ENCODE measurements around the gene LRRC8D. TPM values are rescaled to one million over a fixed set of nuclear protein-coding genes. Genes with fewer than 3 reads are reported as not detected.
"Not testable (repeated sequence)": the region's sequence is repeated elsewhere in the genome, so short reads cannot be mapped to it uniquely, and the experiment has no call there.

The LRRC8D gene
- total and polyA plus RNA-seq, 8 donors = 14.3 to 23.6 (median 17.0) TPM

- peak; percentile 56 for ATAC-seq
- Histone ChIP-seq H3K9me3 (no peaks in the 10 kb centered on the region), H3K27me3 (no peaks in the 10 kb centered on the region), H3K4me1 (no peaks in the 10 kb centered on the region), H3K36me3 (no peaks in the 10 kb centered on the region), H3K4me3 (no peak overlapping the region), H3K27ac (no peak overlapping the region)
- no peak for DNase-seq
- intact Hi-C loops (cut with DNase I) = no loop called here
- TF ChIP-seq, protein P1, sequence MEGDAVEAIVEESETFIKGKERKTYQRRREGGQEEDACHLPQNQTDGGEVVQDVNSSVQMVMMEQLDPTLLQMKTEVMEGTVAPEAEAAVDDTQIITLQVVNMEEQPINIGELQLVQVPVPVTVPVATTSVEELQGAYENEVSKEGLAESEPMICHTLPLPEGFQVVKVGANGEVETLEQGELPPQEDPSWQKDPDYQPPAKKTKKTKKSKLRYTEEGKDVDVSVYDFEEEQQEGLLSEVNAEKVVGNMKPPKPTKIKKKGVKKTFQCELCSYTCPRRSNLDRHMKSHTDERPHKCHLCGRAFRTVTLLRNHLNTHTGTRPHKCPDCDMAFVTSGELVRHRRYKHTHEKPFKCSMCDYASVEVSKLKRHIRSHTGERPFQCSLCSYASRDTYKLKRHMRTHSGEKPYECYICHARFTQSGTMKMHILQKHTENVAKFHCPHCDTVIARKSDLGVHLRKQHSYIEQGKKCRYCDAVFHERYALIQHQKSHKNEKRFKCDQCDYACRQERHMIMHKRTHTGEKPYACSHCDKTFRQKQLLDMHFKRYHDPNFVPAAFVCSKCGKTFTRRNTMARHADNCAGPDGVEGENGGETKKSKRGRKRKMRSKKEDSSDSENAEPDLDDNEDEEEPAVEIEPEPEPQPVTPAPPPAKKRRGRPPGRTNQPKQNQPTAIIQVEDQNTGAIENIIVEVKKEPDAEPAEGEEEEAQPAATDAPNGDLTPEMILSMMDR (IDR thresholded peaks at IDR 0.05) = no peak
These were observed 97.9 kb downstream of the LRRC8D start for GRCh38 chr1:89918794-89919155.

GRCh38 chr1:89919174-89919573 is 98.3 kb downstream of the LRRC8D start:
- ATAC-seq = no peak
- no peaks in the 10 kb centered on the region for H3K9me3 ChIP-seq
- no peak overlapping the region for H3K27ac ChIP-seq
- TF ChIP-seq, protein P1 (IDR thresholded peaks at IDR 0.05) = no peak
- intact Hi-C loops (cut with DNase I) = no loop called here
- H3K4me1 ChIP-seq = no peaks in the 10 kb centered on the region
- H3K36me3 ChIP-seq = no peaks in the 10 kb centered on the region
- no peak for DNase-seq
- H3K4me3 ChIP-seq = no peak overlapping the region
- H3K27me3 ChIP-seq = no peaks in the 10 kb centered on the region

- no peak for ATAC-seq
- no peak for DNase-seq
- TF ChIP-seq, protein P1 (IDR thresholded peaks at IDR 0.05) = no peak
- Histone ChIP-seq H3K36me3 (no peaks in the 10 kb centered on the region), H3K27me3 (no peaks in the 10 kb centered on the region), H3K9me3 (no peaks in the 10 kb centered on the region), H3K4me1 (no peaks in the 10 kb centered on the region), H3K27ac (no peak overlapping the region), H3K4me3 (no peak overlapping the region)
- intact Hi-C loops (cut with DNase I) = no loop called here
These were observed 102.1 kb downstream of the LRRC8D start for GRCh38 chr1:89922911-89923310.

DNA sequence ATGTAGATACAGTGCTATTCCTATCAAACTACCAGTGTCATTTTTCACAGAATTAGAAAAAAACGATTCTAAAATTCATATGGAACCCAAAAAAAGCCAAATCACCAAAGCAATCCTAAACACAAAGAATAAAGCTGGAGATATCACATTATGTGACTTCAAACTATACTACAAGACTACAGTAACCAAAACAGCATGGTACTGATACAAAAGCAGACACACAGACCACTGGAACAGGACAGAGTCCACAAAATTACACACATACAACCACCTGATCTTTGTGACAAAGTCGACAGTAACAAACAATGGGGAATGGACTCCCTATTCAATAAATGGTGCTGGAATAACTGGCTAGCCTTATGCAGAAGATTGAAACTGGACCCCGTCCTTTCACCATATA is 102.7 kb downstream of the LRRC8D start:
- H3K4me3 ChIP-seq = no peak overlapping the region
- no peaks in the 10 kb centered on the region for H3K4me1 ChIP-seq
- H3K36me3 ChIP-seq = no peaks in the 10 kb centered on the region
- ATAC-seq (no peak), DNase-seq (no peak)
- H3K9me3 ChIP-seq = no peaks in the 10 kb centered on the region
- no peaks in the 10 kb centered on the region for H3K27me3 ChIP-seq
- TF ChIP-seq, protein P1 (IDR thresholded peaks at IDR 0.05) = no peak
- intact Hi-C loops (cut with DNase I) = no loop called here
- H3K27ac ChIP-seq = no peak overlapping the region

DNA sequence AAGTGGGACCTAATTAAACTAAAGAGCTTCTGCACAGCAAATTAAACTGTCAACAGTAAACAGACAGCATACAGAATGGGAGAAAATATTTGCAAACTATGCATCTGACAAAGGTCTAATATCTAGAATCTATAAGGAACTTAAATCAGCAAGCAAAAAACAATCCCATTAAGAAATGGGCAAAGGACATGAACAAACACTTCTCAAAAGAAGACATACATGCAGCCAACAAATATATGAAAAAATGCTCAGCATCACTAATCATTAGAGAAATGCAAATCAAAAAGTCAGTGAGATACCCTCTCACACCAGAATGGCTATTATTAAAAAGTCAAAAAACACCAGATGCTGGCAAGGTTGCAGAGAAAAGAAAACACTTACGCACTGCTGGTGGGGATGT is 103.2 kb downstream of the LRRC8D start:
- DNase-seq; ATAC-seq; H3K9me3 ChIP-seq; intact Hi-C loops (cut with DNase I); H3K27me3 ChIP-seq; H3K4me3 ChIP-seq; H3K27ac ChIP-seq; H3K4me1 ChIP-seq; H3K36me3 ChIP-seq: not testable (repeated sequence)

DNA sequence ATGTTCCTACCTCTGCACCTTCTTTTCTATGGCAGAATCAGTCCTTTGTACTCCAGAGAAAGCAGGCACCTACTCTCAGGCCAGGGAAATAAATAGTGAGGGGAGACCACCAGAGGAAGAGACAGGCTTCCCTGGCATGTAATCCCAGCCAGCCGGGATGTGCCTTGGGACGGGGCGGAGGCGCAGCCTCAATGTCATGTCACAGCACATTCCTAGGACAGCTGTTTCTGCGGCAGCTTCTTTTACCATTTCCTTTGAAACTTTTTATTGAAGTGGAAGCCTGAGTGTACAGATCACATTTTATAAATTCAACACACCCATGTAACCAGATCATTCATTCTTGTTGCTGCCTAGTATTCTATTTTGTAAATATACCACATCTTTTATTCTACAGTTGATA is 106.2 kb downstream of the LRRC8D start:
- H3K27me3 ChIP-seq = no peaks in the 10 kb centered on the region
- no peaks in the 10 kb centered on the region for H3K9me3 ChIP-seq
- DNase-seq (no peak), ATAC-seq (no peak)
- H3K4me1 ChIP-seq = no peaks in the 10 kb centered on the region
- H3K36me3 ChIP-seq = no peaks in the 10 kb centered on the region
- H3K4me3 ChIP-seq = no peak overlapping the region
- no peak overlapping the region for H3K27ac ChIP-seq
- intact Hi-C loops (cut with DNase I) = no loop called here
- TF ChIP-seq, protein P1 (IDR thresholded peaks at IDR 0.05) = no peak
